Liver (tissue), 9 donors: Measurements from ENCODE around the gene KNCN. TPM values are rescaled to one million over a fixed set of nuclear protein-coding genes. Genes with fewer than 3 reads are reported as not detected.

Experiments used
- DNase-seq: peaks from one replicate; pipeline ENCODE4 v3.0.0-alpha.2; 2017; ENCODE audit warnings: low spot score
- H3K27ac ChIP-seq, 2 donors: one replicate each; pipeline ENCODE4 v1.7.0; 2013; ENCODE audit warnings: inconsistent platforms in 2 of 2, low read length in 2 of 2, control low read depth in 1 of 2, low read depth in 1 of 2, mild to moderate bottlenecking in 1 of 2
- H3K27me3 ChIP-seq, 4 donors: one replicate each; pipeline versions ENCODE4 v1.6.1 to v1.7.0; 2013; ENCODE audit warnings: low read length in 3 of 4, inconsistent platforms in 1 of 4, mild to moderate bottlenecking in 1 of 4, moderate library complexity in 1 of 4; ENCODE audit not compliant: control insufficient read depth in 4 of 4, insufficient read depth in 4 of 4
- H3K36me3 ChIP-seq, 4 donors: one replicate each; pipeline versions ENCODE4 v1.6.1 to v1.7.0; 2013; ENCODE audit warnings: low read length in 3 of 4, mild to moderate bottlenecking in 3 of 4, low read depth in 1 of 4, moderate library complexity in 1 of 4; ENCODE audit not compliant: control insufficient read depth in 4 of 4, insufficient read depth in 3 of 4
- H3K4me1 ChIP-seq, 4 donors: one replicate each; pipeline versions ENCODE4 v1.6.1 to v1.7.0; 2013; ENCODE audit warnings: low read length in 3 of 4, mild to moderate bottlenecking in 3 of 4, moderate library complexity in 1 of 4; ENCODE audit not compliant: control insufficient read depth in 4 of 4, insufficient read depth in 4 of 4
- H3K4me3 ChIP-seq, 3 donors: one replicate each; pipeline versions ENCODE4 v1.6.1 to v1.7.0; 2013; ENCODE audit warnings: low read length in 3 of 3, control low read depth in 1 of 3, low read depth in 1 of 3, mild to moderate bottlenecking in 1 of 3
- H3K9ac ChIP-seq, 2 donors: one replicate each; pipeline ENCODE4 v1.7.0; 2013; ENCODE audit warnings: low read length in 2 of 2, mild to moderate bottlenecking in 2 of 2, moderate library complexity in 2 of 2, control low read depth in 1 of 2, low read depth in 1 of 2
- H3K9me3 ChIP-seq, 4 donors: one replicate each; pipeline versions ENCODE4 v1.6.1 to v1.7.0; 2013; ENCODE audit warnings: low read length in 3 of 4; ENCODE audit not compliant: control insufficient read depth in 4 of 4
- EGR1 ChIP-seq, 2 donors: IDR thresholded peaks; 2 replicates each; pipeline ENCODE4 v1.6.1; 2016 to 2018; ENCODE audit warnings: antibody characterized with exemption in 2 of 2, low read depth in 2 of 2
- FOXA1 ChIP-seq: IDR thresholded peaks from 2 replicates; pipeline ENCODE4 v1.6.1; 2016; ENCODE audit warnings: antibody characterized with exemption
- FOXA2 ChIP-seq: IDR thresholded peaks from 2 replicates; pipeline ENCODE4 v1.6.1; 2016; ENCODE audit warnings: antibody characterized with exemption
- GABPA ChIP-seq, 2 donors: IDR thresholded peaks in 1 of 2; conservative IDR thresholded peaks in 1 of 2; 2 replicates each; pipeline ENCODE4 v1.6.1; 2016; ENCODE audit warnings: antibody characterized with exemption in 2 of 2, mild to moderate bottlenecking in 1 of 2, moderate library complexity in 1 of 2
- HNF4A ChIP-seq, 2 donors: conservative IDR thresholded peaks; 2 replicates each; pipeline ENCODE4 v1.6.1; 2016; ENCODE audit warnings: antibody characterized with exemption in 2 of 2, mild to moderate bottlenecking in 2 of 2
- HNF4G ChIP-seq: IDR thresholded peaks from 2 replicates; pipeline ENCODE4 v1.6.1; 2016; ENCODE audit warnings: antibody characterized with exemption
- JUND ChIP-seq, 2 donors: IDR thresholded peaks; 2 replicates each; pipeline ENCODE4 v1.6.1; 2016; ENCODE audit warnings: antibody characterized with exemption in 2 of 2
- NR2F2 ChIP-seq: IDR thresholded peaks from 2 replicates; pipeline ENCODE4 v1.6.1; 2016; ENCODE audit warnings: antibody characterized with exemption
- RAD21 ChIP-seq, 2 donors: IDR thresholded peaks; 2 replicates each; pipeline ENCODE4 v1.6.1; 2016; ENCODE audit warnings: antibody characterized with exemption in 2 of 2, mild to moderate bottlenecking in 2 of 2
- RXRA ChIP-seq, 2 donors: IDR thresholded peaks; 2 replicates each; pipeline ENCODE4 v1.6.1; 2017 to 2018; ENCODE audit warnings: antibody characterized with exemption in 2 of 2, mild to moderate bottlenecking in 1 of 2
- SP1 ChIP-seq: IDR thresholded peaks from 2 replicates; pipeline ENCODE4 v1.6.1; 2018; ENCODE audit warnings: antibody characterized with exemption, mild to moderate bottlenecking
- TAF1 ChIP-seq: conservative IDR thresholded peaks from 2 replicates; pipeline ENCODE4 v1.6.1; 2016; ENCODE audit warnings: antibody characterized with exemption, mild to moderate bottlenecking
- YY1 ChIP-seq: IDR thresholded peaks from 2 replicates; pipeline ENCODE4 v1.6.1; 2016; ENCODE audit warnings: antibody characterized with exemption, mild to moderate bottlenecking
- WGBS: extraction: QIAGEN DNeasy Blood & Tissue Kit; methylation state at CpG from one replicate; pipeline ENCODE4 v1.1.7; 2013; 5-methylcytosine and 5-hydroxymethylcytosine counted together
- polyA plus RNA-seq, 2 donors: library from polyadenylated mRNA; stranded (reverse) in 1 of 2; unstranded in 1 of 2; fragments of 200-250 nt in 1 of 2; fragments of >200 nt in 1 of 2; fragmentation: Nextera tagmentation in 1 of 2; extraction: Ambion mirVana in 1 of 2; gene quantifications; one replicate each; pipeline versions ENCODE4 v1.2.1 to v1.2.3, GENCODE V29; 2013 to 2015
- total RNA-seq, 2 donors: library from RNA; depleted of rRNA; stranded (reverse); fragments of >200 nt; gene quantifications; one replicate each; pipeline ENCODE4 v1.2.3, GENCODE V29; 2014
- TF ChIP-seq, protein P1 (sequence below): IDR thresholded peaks from 2 replicates; pipeline ENCODE4 v1.6.1; 2016; ENCODE audit warnings: antibody characterized with exemption
- TF ChIP-seq, protein P2 (sequence below): IDR thresholded peaks from 2 replicates; pipeline ENCODE4 v1.6.1; 2016; ENCODE audit warnings: antibody characterized with exemption
- TF ChIP-seq, protein P3 (sequence below): fragments of 150-350 bp; IDR thresholded peaks from 2 replicates; pipeline ENCODE4 v1.5.1; 2017; ENCODE audit warnings: improper control_type of control experiment, low read depth, low read length; ENCODE audit not compliant: missing input control
- TF ChIP-seq, protein P4 (sequence below): IDR thresholded peaks from 2 replicates; pipeline ENCODE4 v1.6.1; 2016; ENCODE audit warnings: antibody characterized with exemption, mild to moderate bottlenecking
- TF ChIP-seq, protein P5 (sequence below): IDR thresholded peaks from 2 replicates; pipeline ENCODE4 v1.6.1; 2016; ENCODE audit warnings: antibody characterized with exemption
- donor health status: healthy.
- donor health status: healthy.
- donor health status: healthy.
- donor health status: healthy.
- donor health status: healthy.

KNCN gene
- total and polyA plus RNA-seq, 4 donors, result not detected

DNA sequence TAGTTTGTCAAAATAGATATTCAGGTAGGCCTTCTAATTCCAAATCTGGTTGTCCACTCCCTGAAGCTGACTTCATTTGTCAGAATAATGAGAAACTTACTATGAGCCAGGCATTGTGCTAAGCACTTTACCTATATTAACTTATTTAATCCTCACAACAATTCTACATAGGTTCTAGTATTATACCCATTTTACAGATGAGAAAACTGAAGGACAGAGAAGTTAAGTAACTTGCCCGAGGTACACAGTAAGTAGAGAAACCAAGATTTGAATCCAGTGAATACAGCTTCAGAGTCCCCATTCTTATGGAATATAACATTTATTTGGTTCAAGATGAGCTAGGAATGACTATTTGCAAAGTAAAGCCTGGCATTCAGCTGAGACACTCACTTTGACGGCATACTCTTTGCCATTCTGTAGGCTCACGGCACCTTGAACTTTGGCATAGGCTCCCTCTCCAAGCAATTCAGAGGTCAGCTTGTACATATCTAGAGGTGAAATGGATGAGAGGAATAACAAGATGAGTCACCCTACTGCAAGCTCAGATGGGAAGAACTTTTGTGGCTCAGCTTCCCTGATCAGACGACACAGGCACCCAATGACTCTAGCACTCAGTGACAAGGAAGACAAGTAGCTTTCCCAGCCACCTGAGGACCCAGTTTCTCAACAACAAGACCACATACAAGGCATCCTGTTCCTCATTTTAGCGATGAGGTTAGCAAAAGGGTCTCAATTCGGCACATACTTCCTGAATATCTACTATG, 28.9 kb upstream of the KNCN start:
- Histone ChIP-seq H3K4me3 (no peak overlapping the region), H3K9ac (no peak overlapping the region), H3K27me3 (no peaks in the 10 kb centered on the region), H3K4me1 (no peaks in the 10 kb centered on the region), H3K27ac (no peak overlapping the region), H3K9me3 (no peaks in the 10 kb centered on the region), H3K36me3 (peaks cover 0 to 65% (median 33%) of the 10 kb centered on the region in 4 donors)
- DNase-seq, result no peak
- 91% methylated on average over 6 of the region's 6 CpGs for WGBS
- no peak for TF ChIP-seq HNF4A (conservative IDR thresholded peaks at IDR 0.05)
- TF ChIP-seq YY1, result no peak
- TF ChIP-seq, protein P1, sequence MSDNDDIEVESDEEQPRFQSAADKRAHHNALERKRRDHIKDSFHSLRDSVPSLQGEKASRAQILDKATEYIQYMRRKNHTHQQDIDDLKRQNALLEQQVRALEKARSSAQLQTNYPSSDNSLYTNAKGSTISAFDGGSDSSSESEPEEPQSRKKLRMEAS, result no peak
- TF ChIP-seq NR2F2, result no peak
- TF ChIP-seq, protein P2, sequence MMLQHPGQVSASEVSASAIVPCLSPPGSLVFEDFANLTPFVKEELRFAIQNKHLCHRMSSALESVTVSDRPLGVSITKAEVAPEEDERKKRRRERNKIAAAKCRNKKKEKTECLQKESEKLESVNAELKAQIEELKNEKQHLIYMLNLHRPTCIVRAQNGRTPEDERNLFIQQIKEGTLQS, result no peak
- TF ChIP-seq, protein P3, sequence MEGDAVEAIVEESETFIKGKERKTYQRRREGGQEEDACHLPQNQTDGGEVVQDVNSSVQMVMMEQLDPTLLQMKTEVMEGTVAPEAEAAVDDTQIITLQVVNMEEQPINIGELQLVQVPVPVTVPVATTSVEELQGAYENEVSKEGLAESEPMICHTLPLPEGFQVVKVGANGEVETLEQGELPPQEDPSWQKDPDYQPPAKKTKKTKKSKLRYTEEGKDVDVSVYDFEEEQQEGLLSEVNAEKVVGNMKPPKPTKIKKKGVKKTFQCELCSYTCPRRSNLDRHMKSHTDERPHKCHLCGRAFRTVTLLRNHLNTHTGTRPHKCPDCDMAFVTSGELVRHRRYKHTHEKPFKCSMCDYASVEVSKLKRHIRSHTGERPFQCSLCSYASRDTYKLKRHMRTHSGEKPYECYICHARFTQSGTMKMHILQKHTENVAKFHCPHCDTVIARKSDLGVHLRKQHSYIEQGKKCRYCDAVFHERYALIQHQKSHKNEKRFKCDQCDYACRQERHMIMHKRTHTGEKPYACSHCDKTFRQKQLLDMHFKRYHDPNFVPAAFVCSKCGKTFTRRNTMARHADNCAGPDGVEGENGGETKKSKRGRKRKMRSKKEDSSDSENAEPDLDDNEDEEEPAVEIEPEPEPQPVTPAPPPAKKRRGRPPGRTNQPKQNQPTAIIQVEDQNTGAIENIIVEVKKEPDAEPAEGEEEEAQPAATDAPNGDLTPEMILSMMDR, result no peak
- no peak for TF ChIP-seq HNF4G
- no peak for TF ChIP-seq FOXA2
- TF ChIP-seq JUND (IDR thresholded peaks at IDR 0.05), result no peak
- TF ChIP-seq, protein P4, sequence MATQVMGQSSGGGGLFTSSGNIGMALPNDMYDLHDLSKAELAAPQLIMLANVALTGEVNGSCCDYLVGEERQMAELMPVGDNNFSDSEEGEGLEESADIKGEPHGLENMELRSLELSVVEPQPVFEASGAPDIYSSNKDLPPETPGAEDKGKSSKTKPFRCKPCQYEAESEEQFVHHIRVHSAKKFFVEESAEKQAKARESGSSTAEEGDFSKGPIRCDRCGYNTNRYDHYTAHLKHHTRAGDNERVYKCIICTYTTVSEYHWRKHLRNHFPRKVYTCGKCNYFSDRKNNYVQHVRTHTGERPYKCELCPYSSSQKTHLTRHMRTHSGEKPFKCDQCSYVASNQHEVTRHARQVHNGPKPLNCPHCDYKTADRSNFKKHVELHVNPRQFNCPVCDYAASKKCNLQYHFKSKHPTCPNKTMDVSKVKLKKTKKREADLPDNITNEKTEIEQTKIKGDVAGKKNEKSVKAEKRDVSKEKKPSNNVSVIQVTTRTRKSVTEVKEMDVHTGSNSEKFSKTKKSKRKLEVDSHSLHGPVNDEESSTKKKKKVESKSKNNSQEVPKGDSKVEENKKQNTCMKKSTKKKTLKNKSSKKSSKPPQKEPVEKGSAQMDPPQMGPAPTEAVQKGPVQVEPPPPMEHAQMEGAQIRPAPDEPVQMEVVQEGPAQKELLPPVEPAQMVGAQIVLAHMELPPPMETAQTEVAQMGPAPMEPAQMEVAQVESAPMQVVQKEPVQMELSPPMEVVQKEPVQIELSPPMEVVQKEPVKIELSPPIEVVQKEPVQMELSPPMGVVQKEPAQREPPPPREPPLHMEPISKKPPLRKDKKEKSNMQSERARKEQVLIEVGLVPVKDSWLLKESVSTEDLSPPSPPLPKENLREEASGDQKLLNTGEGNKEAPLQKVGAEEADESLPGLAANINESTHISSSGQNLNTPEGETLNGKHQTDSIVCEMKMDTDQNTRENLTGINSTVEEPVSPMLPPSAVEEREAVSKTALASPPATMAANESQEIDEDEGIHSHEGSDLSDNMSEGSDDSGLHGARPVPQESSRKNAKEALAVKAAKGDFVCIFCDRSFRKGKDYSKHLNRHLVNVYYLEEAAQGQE, result no peak
- TF ChIP-seq RXRA (IDR thresholded peaks at IDR 0.05), result no peak
- TF ChIP-seq, protein P5, sequence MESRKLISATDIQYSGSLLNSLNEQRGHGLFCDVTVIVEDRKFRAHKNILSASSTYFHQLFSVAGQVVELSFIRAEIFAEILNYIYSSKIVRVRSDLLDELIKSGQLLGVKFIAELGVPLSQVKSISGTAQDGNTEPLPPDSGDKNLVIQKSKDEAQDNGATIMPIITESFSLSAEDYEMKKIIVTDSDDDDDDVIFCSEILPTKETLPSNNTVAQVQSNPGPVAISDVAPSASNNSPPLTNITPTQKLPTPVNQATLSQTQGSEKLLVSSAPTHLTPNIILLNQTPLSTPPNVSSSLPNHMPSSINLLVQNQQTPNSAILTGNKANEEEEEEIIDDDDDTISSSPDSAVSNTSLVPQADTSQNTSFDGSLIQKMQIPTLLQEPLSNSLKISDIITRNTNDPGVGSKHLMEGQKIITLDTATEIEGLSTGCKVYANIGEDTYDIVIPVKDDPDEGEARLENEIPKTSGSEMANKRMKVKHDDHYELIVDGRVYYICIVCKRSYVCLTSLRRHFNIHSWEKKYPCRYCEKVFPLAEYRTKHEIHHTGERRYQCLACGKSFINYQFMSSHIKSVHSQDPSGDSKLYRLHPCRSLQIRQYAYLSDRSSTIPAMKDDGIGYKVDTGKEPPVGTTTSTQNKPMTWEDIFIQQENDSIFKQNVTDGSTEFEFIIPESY, result no peak
- no peak for TF ChIP-seq EGR1 (IDR thresholded peaks at IDR 0.05; ENCODE audit: low read depth in 2 of 2)
- no peak for TF ChIP-seq RAD21 (IDR thresholded peaks at IDR 0.05)
- no peak for TF ChIP-seq SP1
- no peak for TF ChIP-seq GABPA (IDR thresholded peaks at IDR 0.05 in 1 of 2, conservative IDR thresholded peaks at IDR 0.05 in 1 of 2)
- TF ChIP-seq FOXA1, result no peak
- no peak for TF ChIP-seq TAF1
